GM19099 (cell line): ENCODE data around the gene RNF213.

ENCODE experiments used
- POLR2A ChIP-seq: IDR thresholded peaks from 3 replicates; pipeline ENCODE4 v1.6.1; 2011; ENCODE audit warnings: low read depth; ENCODE audit not compliant: insufficient read length; ENCODE audit errors: extremely low read depth

Gene RNF213

GRCh38 chr17:80291691-80292487, 31.2 kb downstream of the RNF213 start:
- no peak for TF ChIP-seq POLR2A

DNA sequence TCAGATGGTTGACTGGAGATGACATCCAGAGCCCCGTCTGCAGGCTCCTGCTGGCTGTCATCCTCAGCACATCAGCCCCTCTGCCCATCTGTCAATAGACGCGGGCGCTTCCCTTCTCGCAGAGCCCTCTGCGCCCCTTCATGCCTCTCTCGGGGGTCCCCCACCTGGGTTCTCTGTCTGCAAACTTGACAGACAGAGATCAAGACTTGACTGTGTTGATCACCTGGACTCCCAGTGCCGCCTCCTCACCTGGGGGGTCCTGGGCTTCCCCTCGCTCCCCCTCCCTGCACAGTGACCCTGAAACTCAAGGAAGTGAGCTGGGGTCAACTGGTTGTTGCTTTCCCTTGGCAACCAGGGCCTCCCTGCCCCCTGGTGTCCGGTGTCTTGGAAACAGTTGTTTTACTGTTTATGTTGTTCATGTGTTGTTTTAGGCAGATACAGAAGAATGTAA, 31.9 kb downstream of the RNF213 start:
- no peak for TF ChIP-seq POLR2A

DNA sequence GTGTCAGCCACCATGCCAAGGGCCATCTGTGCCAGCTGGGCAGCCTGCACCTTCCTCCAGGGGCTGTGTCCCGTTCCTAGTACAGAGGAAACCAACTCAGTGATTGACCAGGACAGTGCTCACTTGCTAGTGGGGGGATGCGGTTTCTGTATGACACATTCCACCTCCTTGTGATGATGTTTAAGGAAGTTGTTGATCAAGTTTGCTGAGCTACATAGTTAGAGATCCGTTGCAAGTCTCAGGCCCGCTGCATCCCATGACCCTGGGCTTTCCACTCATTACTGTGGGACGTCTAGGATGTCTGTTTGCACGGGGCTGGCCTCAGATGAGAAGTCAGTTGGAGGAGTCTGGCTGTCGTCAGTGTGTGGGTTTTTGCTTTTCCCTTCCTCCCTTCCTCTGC, 33.6 kb downstream of the RNF213 start:
- TF ChIP-seq POLR2A = no peak

DNA sequence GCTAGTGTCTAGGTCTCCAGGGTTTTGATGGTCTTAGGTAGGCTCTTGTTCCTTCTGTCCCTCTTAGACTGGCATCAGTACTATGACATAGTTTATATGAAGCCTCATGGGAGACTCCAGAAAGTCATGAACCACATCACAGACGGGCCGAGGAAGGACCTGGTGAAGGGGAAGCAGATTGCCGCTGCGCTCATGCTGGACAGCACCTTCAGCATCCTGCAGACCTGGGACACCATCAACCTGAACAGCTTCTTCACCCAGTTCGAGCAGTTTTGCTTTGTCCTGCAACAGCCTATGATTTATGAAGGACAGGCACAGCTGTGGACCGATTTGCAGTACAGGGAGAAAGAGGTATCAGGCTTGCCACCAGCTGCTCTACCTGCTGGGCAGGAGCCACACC, 34.0 kb downstream of the RNF213 start:
- TF ChIP-seq POLR2A = no peak

DNA sequence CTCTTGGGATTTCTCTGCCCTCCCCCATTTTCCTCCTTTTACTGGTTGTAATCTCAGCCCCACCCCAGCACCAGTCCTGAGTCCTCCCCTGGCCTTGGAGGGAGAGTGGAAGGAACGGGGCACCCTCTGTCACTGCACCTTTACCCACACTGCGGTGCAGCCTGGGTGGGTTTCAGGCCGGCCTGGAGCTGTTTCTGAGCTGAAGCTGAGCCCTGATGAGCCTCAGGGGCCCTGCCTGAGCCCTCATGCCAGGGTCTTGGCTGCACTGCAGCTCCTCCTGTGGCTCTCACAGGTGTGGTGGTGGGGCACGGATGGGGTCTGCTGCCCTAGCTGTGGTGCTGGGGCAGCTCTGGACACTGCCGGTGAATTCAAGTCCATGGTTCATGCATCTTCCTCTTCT, 34.5 kb downstream of the RNF213 start:
- no peak for TF ChIP-seq POLR2A

- TF ChIP-seq POLR2A = no peak
Observed at GRCh38 chr17:80295559-80295958, 34.9 kb downstream of the RNF213 start.

- no peak for TF ChIP-seq POLR2A
Observed at GRCh38 chr17:80296221-80296620, 35.6 kb downstream of the RNF213 start.

- no peak for TF ChIP-seq POLR2A
Observed at GRCh38 chr17:80297996-80298560, 37.4 kb downstream of the RNF213 start.

DNA sequence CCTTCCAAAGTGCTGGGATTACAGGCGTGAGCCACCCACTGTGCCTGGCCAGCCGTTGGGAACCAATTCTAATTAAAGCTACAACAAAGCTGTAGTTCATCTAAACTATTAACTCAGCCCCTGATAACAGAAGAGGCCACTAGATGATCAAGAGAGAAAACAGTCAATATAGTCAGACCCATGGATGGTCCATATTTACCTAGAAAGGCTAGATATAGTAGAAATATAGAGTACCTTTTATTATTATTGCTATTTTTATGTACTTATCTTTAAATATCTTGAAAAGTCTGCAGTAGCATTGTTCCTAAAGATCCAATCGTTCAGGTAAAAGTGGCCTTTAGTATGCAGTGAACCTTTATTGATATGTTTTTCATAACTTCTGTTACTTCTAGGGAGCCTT, 43.2 kb downstream of the RNF213 start:
- no peak for TF ChIP-seq POLR2A

- TF ChIP-seq POLR2A = no peak
Observed at GRCh38 chr17:80307994-80308691, 47.5 kb downstream of the RNF213 start.

DNA sequence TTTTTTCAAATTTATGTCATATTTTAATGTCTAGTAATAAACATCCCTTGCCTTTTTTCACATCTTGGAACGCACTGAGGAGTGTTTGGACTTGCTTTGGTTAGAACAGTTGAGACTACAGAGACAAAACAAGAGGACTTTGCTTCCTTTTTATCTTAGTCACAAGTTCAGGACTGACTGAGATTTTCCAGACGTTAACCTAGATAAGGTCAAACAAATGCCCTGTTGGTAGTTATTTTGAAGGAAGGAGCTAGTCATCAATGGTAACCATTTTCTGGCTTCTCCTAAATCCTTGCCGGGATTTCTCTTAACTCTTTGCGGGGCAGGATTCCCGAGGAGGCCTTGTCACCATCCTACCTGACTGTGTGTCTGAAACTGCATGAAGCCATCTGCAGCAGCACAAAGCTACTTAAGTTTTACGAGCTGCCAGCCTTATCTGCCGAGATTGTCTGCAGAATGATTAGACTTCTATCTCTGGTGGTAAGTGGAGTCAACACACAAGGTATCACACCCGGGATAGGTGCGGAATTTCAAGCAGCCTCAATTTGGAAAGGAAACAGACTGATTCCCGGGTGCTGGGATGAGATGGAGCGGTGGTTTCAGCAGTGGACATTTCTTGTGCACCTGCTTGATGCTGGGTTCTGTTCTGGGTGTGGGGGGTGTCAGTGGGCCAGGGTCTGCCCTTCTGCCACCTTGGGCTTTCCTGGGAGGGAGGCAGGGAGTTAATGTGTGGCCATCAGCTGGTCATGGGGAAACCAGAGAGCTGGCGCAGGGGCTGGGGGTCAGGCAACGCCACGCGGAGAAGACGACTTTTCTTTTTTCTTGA, 48.3 kb downstream of the RNF213 start:
- no peak for TF ChIP-seq POLR2A

DNA sequence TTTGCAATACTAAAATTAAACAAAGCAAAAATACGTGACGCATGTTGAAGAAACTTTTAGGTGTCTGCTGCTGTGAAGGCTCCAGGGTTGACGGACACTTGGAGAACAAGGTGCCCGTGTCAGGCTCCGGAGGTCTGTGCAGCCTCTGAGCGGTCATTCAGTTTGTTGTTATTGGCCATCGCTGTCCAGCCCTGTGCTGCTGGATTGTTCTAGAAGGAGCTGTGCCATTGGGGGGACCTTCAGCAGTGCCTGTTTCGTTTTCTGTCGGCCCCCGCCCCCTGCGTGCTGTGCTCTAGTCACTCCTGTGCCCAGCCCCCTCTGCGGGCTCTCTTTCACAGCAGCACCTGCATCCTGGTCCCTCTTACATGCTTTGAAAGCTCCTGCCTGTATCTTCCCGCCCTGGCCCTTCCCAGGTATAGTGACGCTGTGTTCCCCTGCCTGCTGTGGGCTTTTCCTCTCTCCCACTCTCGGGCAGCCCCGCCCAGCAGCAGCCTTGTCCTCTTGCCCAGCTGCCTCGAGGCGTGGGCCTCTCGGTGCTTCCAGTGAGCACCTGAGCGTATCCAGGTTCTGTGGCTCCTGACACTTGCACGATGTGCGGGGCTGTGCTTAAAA, 50.7 kb downstream of the RNF213 start:
- TF ChIP-seq POLR2A = no peak

DNA sequence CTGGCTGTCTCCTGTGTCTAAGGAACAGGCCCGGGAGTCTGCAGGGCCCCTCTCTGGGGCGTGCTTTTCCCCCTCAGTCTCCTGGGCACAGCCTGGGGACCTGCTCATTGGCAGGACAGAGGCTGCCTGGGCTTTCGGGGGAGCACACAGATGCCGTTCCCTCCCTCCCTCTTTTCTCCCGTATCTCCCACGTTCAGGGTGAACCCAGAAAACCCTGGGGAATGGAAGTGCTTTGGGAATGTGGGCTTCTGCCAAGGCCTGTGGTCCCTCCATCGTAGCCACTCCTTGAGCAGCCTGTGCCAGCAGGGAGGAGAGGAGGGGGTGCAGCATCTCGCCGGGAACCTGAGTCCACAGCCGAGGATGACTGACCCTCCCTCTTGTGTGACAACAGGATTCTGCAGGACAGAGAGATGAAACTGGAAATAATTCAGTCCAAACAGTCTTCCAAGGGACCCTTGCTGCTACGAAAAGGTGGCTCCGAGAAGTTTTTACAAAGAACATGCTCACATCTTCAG, 52.0 kb downstream of the RNF213 start:
- no peak for TF ChIP-seq POLR2A

- TF ChIP-seq POLR2A = no peak
Observed at GRCh38 chr17:80313160-80313829, 52.6 kb downstream of the RNF213 start.
